GM23338 (cell line): ENCODE data around the gene KRT6A. TPM values are rescaled to one million over a fixed set of nuclear protein-coding genes. Genes with fewer than 3 reads are reported as not detected.

Experiments
- ATAC-seq: fragments of 200-7000 bp; cut with Tn5 transposase; 3 replicates; pipeline ENCODE4 v1.9.1; 2020
- DNase-seq: peaks from one replicate; pipeline ENCODE4 v3.0.0-alpha.2; 2015; ENCODE audit warnings: low spot score
- H2AFZ ChIP-seq: fragments of 200-600 bp; sonication (generic); 2 replicates; pipeline ENCODE4 v1.8.0; 2016; ENCODE audit warnings: antibody characterized with exemption, mild to moderate bottlenecking, moderate library complexity
- H3F3A ChIP-seq: fragments of 200-600 bp; sonication (generic); replicated peaks from 2 replicates; pipeline ENCODE4 v1.8.0; 2017; ENCODE audit warnings: antibody characterized with exemption, mixed run types, low read depth
- H3K27ac ChIP-seq: fragments of 200-600 bp; sonication (generic); 2 replicates; pipeline ENCODE4 v1.6.1; 2016; ENCODE audit warnings: low read depth
- H3K27me3 ChIP-seq: fragments of 200-600 bp; sonication (generic); 2 replicates; pipeline ENCODE4 v1.8.0; 2016; ENCODE audit warnings: mild to moderate bottlenecking, mixed run types, moderate library complexity; ENCODE audit not compliant: insufficient read depth
- H3K36me3 ChIP-seq: fragments of 200-600 bp; sonication (generic); 2 replicates; pipeline ENCODE4 v1.8.0; 2016; ENCODE audit warnings: mild to moderate bottlenecking; ENCODE audit not compliant: insufficient read depth
- H3K4me1 ChIP-seq: fragments of 200-600 bp; sonication (generic); 2 replicates; pipeline ENCODE4 v1.8.0; 2016; ENCODE audit warnings: mild to moderate bottlenecking, moderate library complexity; ENCODE audit not compliant: insufficient read depth
- H3K4me2 ChIP-seq: fragments of 200-600 bp; sonication (generic); 2 replicates; pipeline ENCODE4 v1.7.1; 2017; ENCODE audit warnings: mixed run types
- H3K4me3 ChIP-seq: fragments of 200-600 bp; sonication (generic); 2 replicates; pipeline ENCODE4 v1.6.1; 2016; ENCODE audit warnings: mixed run types
- H3K79me2 ChIP-seq: fragments of 200-600 bp; sonication (generic); replicated peaks from 2 replicates; pipeline ENCODE4 v1.8.0; 2017; ENCODE audit warnings: mild to moderate bottlenecking; ENCODE audit not compliant: insufficient read depth
- H3K9me2 ChIP-seq: fragments of 200-600 bp; sonication (generic); 2 replicates; pipeline ENCODE4 v1.8.0; 2017; ENCODE audit not compliant: insufficient read depth
- H4K20me1 ChIP-seq: fragments of 200-600 bp; sonication (generic); replicated peaks from 2 replicates; pipeline ENCODE4 v1.8.0; 2017; ENCODE audit warnings: mild to moderate bottlenecking; ENCODE audit not compliant: insufficient read depth
- H3K27ac Mint-ChIP-seq: 2 replicates; pipeline ENCODE4 v1.8.0; 2020; ENCODE audit warnings: inconsistent platforms, mild to moderate bottlenecking, moderate library complexity, mixed read lengths
- H3K27me3 Mint-ChIP-seq: 3 replicates; pipeline ENCODE4 v1.8.0; 2022; ENCODE audit warnings: low read depth, mild to moderate bottlenecking, moderate library complexity, mixed read lengths, inconsistent platforms; ENCODE audit not compliant: insufficient read depth, poor library complexity
- H3K36me3 Mint-ChIP-seq: 3 replicates; pipeline ENCODE4 v1.8.0; 2021; ENCODE audit warnings: low read depth, mild to moderate bottlenecking, inconsistent platforms, moderate library complexity, mixed read lengths
- H3K4me1 Mint-ChIP-seq: 3 replicates; pipeline ENCODE4 v1.8.0; 2020; ENCODE audit warnings: mild to moderate bottlenecking, inconsistent platforms, mixed read lengths
- H3K4me3 Mint-ChIP-seq: 3 replicates; pipeline ENCODE4 v1.8.0; 2021; ENCODE audit warnings: moderate library complexity, mild to moderate bottlenecking, inconsistent platforms, mixed read lengths
- H3K9me3 Mint-ChIP-seq: 3 replicates; pipeline ENCODE4 v1.8.0; 2020; ENCODE audit warnings: moderate library complexity, mild to moderate bottlenecking, inconsistent platforms, mixed read lengths
- CREB1 ChIP-seq: fragments of 250-450 bp; sonication (Bioruptor Pico); IDR thresholded peaks from 2 replicates; pipeline ENCODE4 v1.5.0; 2020; ENCODE audit warnings: low read depth, mild to moderate bottlenecking, moderate library complexity
- CTCF ChIP-seq, 2 experiments: fragments of 200-600 bp in 1 of 2; sonication (generic) in 1 of 2; conservative IDR thresholded peaks; 2 replicates each; pipeline versions ENCODE4 v1.5.1 to v1.6.1; 2016 to 2017; ENCODE audit warnings: antibody characterized with exemption in 2 of 2, low read depth in 2 of 2, mild to moderate bottlenecking in 2 of 2, moderate library complexity in 1 of 2
- EZH2phosphoT487 ChIP-seq: fragments of 200-600 bp; sonication (generic); IDR thresholded peaks from one replicate; pipeline ENCODE4 v1.8.1; 2018; ENCODE audit warnings: antibody characterized with exemption; ENCODE audit not compliant: unreplicated experiment
- JUNB ChIP-seq: IDR thresholded peaks from one replicate; pipeline ENCODE4 v1.6.1; 2016; ENCODE audit warnings: antibody characterized with exemption; ENCODE audit not compliant: unreplicated experiment
- NANOG ChIP-seq: IDR thresholded peaks from 2 replicates; pipeline ENCODE4 v1.6.1; 2016; ENCODE audit warnings: antibody characterized with exemption, borderline replicate concordance
- POLR2AphosphoS5 ChIP-seq: IDR thresholded peaks from 2 replicates; pipeline ENCODE4 v1.6.1; 2016; ENCODE audit warnings: antibody characterized with exemption, low read depth
- REST ChIP-seq: IDR thresholded peaks from one replicate; pipeline ENCODE4 v1.6.1; 2018; ENCODE audit warnings: antibody characterized with exemption; ENCODE audit not compliant: unreplicated experiment
- ZNF114 ChIP-seq: fragments of 250-450 bp; sonication (Bioruptor Pico); IDR thresholded peaks from 2 replicates; pipeline ENCODE4 v1.5.0; 2020; ENCODE audit warnings: mild to moderate bottlenecking, moderate library complexity
- ZNF331 ChIP-seq: fragments of 250-450 bp; sonication (Bioruptor Pico); IDR thresholded peaks from 2 replicates; pipeline ENCODE4 v1.5.0; 2020; ENCODE audit warnings: low read depth, mild to moderate bottlenecking, moderate library complexity
- ZNF462 ChIP-seq: fragments of 250-450 bp; sonication (Bioruptor Pico); IDR thresholded peaks from 2 replicates; pipeline ENCODE4 v1.5.0; 2020; ENCODE audit warnings: mild to moderate bottlenecking, moderate library complexity
- polyA plus RNA-seq: library from polyadenylated mRNA; unstranded; fragments of >200 nt; fragmentation: Nextera tagmentation; extraction: Ambion mirVana; gene quantifications from 2 replicates; pipeline ENCODE4 v1.2.1, GENCODE V29; 2016
- total RNA-seq: library from RNA; depleted of rRNA; stranded (reverse); fragments of >200 nt; shearing (Covaris generic); gene quantifications from 2 replicates; pipeline ENCODE4 v1.2.3, GENCODE V29; 2014

Gene KRT6A
- total and polyA plus RNA-seq, 2 experiments from 2014 or later: not detected

- no peak for TF ChIP-seq REST
Measured at GRCh38 chr12:52529417-52529816, 36.4 kb upstream of the KRT6A start (continued).

- Histone ChIP-seq H3K79me2 (no peaks in the 10 kb centered on the region), H2AFZ (no peak overlapping the region), H3K27me3 (no peaks in the 10 kb centered on the region), H3K4me3 (no peak overlapping the region), H3K36me3 (no peaks in the 10 kb centered on the region), H3K9me2 (no peaks in the 10 kb centered on the region), H3F3A (no peaks in the 10 kb centered on the region), H4K20me1 (no peaks in the 10 kb centered on the region), H3K4me1 (no peaks in the 10 kb centered on the region), H3K27ac (no peak overlapping the region), H3K4me2 (no peak overlapping the region)
- Mint-ChIP-seq H3K9me3 (no peaks in the 10 kb centered on the region), H3K4me3 (no peak overlapping the region), H3K27me3 (peaks cover 4% of the 10 kb centered on the region), H3K4me1 (no peaks in the 10 kb centered on the region), H3K36me3 (no peaks in the 10 kb centered on the region), H3K27ac (no peak overlapping the region)
- ATAC-seq (no peak), DNase-seq (no peak)
- TF ChIP-seq JUNB (no peak), ZNF114 (CRISPR knock-in tag) (no peak), POLR2AphosphoS5 (no peak), REST (no peak), ZNF462 (CRISPR knock-in tag) (no peak), NANOG (no peak), ZNF331 (CRISPR knock-in tag) (no peak), CTCF (conservative IDR thresholded peaks at IDR 0.05; ENCODE audit: low read depth in 2 of 2) (no peak), CREB1 (CRISPR knock-in tag) (no peak), EZH2phosphoT487 (no peak)
Measured at GRCh38 chr12:52528641-52529143, 35.6 kb upstream of the KRT6A start.
